IMR-90 (cell line): ENCODE results near the gene ETV6.

Experiments used
- BHLHE40 ChIP-seq: fragments of 150-350 bp; IDR thresholded peaks from 2 replicates; pipeline ENCODE4 v1.6.1; 2016; ENCODE audit warnings: mild to moderate bottlenecking, low read depth, low read length
- CTCF ChIP-seq: conservative IDR thresholded peaks from 2 replicates; pipeline ENCODE4 v1.5.1; 2012; ENCODE audit warnings: mild to moderate bottlenecking, low read depth, low read length, improper control_type of control experiment
- MAFK ChIP-seq: IDR thresholded peaks from 2 replicates; pipeline ENCODE4 v1.6.1; 2012; ENCODE audit warnings: low read depth, low read length, improper control_type of control experiment
- RCOR1 ChIP-seq: IDR thresholded peaks from 2 replicates; pipeline ENCODE4 v1.6.1; 2012; ENCODE audit warnings: mild to moderate bottlenecking, low read length, improper control_type of control experiment; ENCODE audit not compliant: insufficient replicate concordance

- TF ChIP-seq CTCF: no peak
- no peak for TF ChIP-seq RCOR1
- TF ChIP-seq BHLHE40: no peak
- TF ChIP-seq MAFK: no peak
These were observed 26.6 kb downstream of the ETV6 start for GRCh38 chr12:11676052-11676451.
